Adrenal gland (tissue), 5 donors: Measurements from ENCODE around the gene C18orf54.
"Not testable (repeated sequence)": the region's sequence is repeated elsewhere in the genome, so short reads cannot be mapped to it uniquely, and the experiment has no call there.

Experiments used
- CTCF ChIP-seq, 6 experiments: fragments of 450-650 bp in 4 of 6; fragments of 200-600 bp in 2 of 6; sonication (generic) in 1 of 6; IDR thresholded peaks; 1 replicate in 5 of 6; 2 replicates in 1 of 6; pipeline versions ENCODE4 v1.5.1 to v1.8.0; 2016 to 2021; ENCODE audit warnings: antibody characterized with exemption in 6 of 6, mild to moderate bottlenecking in 2 of 6, moderate library complexity in 1 of 6
- POLR2A ChIP-seq, 2 donors: fragments of 450-650 bp; IDR thresholded peaks; one replicate each; pipeline ENCODE4 v1.6.1; 2017; ENCODE audit warnings: antibody characterized with exemption in 2 of 2, mild to moderate bottlenecking in 2 of 2, moderate library complexity in 1 of 2
- donor health status: DM: no; HTN: no; CAD: no.

GRCh38 chr18:54309564-54309963 is 48.1 kb upstream of the C18orf54 start:
- not testable (repeated sequence) for TF ChIP-seq CTCF, POLR2A (IDR thresholded peaks at IDR 0.05)
